OCI-LY1 (cell line): ENCODE data around the gene DYNLT4.

ENCODE experiments used
- H2AFZ ChIP-seq: fragments of 200-600 bp; sonication (generic), shearing (Covaris generic); 2 replicates; pipeline ENCODE4 v1.6.0; 2014; ENCODE audit warnings: antibody characterized with exemption, mild to moderate bottlenecking, low read length
- H3F3A ChIP-seq: fragments of 200-600 bp; sonication (generic), shearing (Covaris generic); 2 replicates; pipeline ENCODE4 v1.6.0; 2014; ENCODE audit warnings: mild to moderate bottlenecking, antibody characterized with exemption, low read length, moderate library complexity; ENCODE audit not compliant: insufficient read depth
- H3K27ac ChIP-seq: fragments of 200-600 bp; sonication (generic); 2 replicates; pipeline ENCODE4 v1.5.1; 2014; ENCODE audit warnings: low read length, mixed run types, mild to moderate bottlenecking, low read depth; ENCODE audit not compliant: poor library complexity, severe bottlenecking
- H3K27me3 ChIP-seq: fragments of 200-600 bp; sonication (generic); 2 replicates; pipeline ENCODE4 v1.6.0; 2014; ENCODE audit warnings: antibody characterized with exemption, mild to moderate bottlenecking, low read length, moderate library complexity; ENCODE audit not compliant: insufficient read depth
- H3K36me3 ChIP-seq: fragments of 200-600 bp; sonication (generic); 2 replicates; pipeline ENCODE4 v1.6.1; 2014; ENCODE audit warnings: mild to moderate bottlenecking, antibody characterized with exemption, low read length, moderate library complexity, mixed read lengths; ENCODE audit not compliant: insufficient read depth
- H3K4me1 ChIP-seq: fragments of 200-600 bp; sonication (generic); 2 replicates; pipeline ENCODE4 v1.5.1; 2014; ENCODE audit warnings: mild to moderate bottlenecking, low read length, moderate library complexity; ENCODE audit not compliant: insufficient read depth, severe bottlenecking
- H3K4me2 ChIP-seq: fragments of 200-600 bp; sonication (generic), shearing (Covaris generic); 2 replicates; pipeline ENCODE4 v1.6.1; 2014; ENCODE audit warnings: low read length
- H3K4me3 ChIP-seq: fragments of 200-600 bp; sonication (generic); 2 replicates; pipeline ENCODE4 v1.5.1; 2014; ENCODE audit warnings: low read length, low read depth, mild to moderate bottlenecking, mixed read lengths; ENCODE audit not compliant: poor library complexity, severe bottlenecking
- H3K79me2 ChIP-seq: fragments of 200-600 bp; shearing (Covaris generic); 2 replicates; pipeline ENCODE4 v1.6.1; 2016; ENCODE audit warnings: mixed run types, low read length, mixed read lengths; ENCODE audit not compliant: insufficient read depth
- H3K9ac ChIP-seq: fragments of 200-600 bp; sonication (generic), shearing (Covaris generic); 2 replicates; pipeline ENCODE4 v1.6.1; 2014; ENCODE audit warnings: mild to moderate bottlenecking, low read length, mixed read lengths
- H3K9me2 ChIP-seq: fragments of 200-600 bp; sonication (generic), shearing (Covaris generic); 2 replicates; pipeline ENCODE4 v1.6.1; 2014; ENCODE audit warnings: low read depth, mild to moderate bottlenecking, low read length, mixed read lengths
- H3K9me3 ChIP-seq: fragments of 200-600 bp; shearing (Covaris generic); 2 replicates; pipeline ENCODE4 v1.6.1; 2014; ENCODE audit warnings: low read length, mixed read lengths
- H4K20me1 ChIP-seq: fragments of 200-600 bp; sonication (generic), shearing (Covaris generic); 2 replicates; pipeline ENCODE4 v1.6.0; 2016; ENCODE audit warnings: mild to moderate bottlenecking, low read length; ENCODE audit not compliant: insufficient read depth
- EZH2 ChIP-seq: fragments of 200-600 bp; sonication (generic), shearing (Covaris generic); IDR thresholded peaks from 2 replicates; pipeline ENCODE4 v1.8.0; 2017; ENCODE audit warnings: borderline replicate concordance, mixed run types, mild to moderate bottlenecking, antibody characterized with exemption, low read length, moderate library complexity, mixed read lengths
- TF ChIP-seq, protein P1 (sequence below): fragments of 200-600 bp; sonication (generic), shearing (Covaris generic); IDR thresholded peaks from 2 replicates; pipeline ENCODE4 v1.5.1; 2017; ENCODE audit warnings: mild to moderate bottlenecking, antibody characterized with exemption, low read length, moderate library complexity, mixed read lengths

The DYNLT4 gene

DNA sequence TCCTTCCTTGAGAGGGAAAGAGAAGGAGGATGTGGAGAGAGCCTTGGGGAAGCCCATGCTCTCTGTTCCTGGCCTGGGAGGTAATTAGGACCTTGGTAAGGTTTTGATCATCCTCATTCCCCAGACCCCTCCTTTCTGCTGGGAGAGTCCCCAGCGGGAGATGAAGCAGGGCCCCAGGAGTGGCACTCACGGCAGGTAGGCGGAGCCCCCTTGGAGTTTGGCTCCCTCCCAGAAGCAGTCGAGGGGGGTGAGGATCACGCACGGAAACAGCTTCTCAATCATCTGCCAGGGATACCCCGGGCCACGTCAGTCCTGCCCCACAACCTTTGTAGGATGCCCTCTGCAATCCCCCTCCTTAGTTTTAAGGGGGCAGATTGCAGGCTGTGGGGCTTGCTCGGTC lies 24.4 kb upstream of the DYNLT4 start:
- Histone ChIP-seq H4K20me1 (no peaks in the 10 kb centered on the region), H3K4me3 (no peak overlapping the region), H3K27me3 (peaks cover 5% of the 10 kb centered on the region; the same call in 1 of the 2 replicates), H2AFZ (no peak overlapping the region), H3K9me3 (no peaks in the 10 kb centered on the region), H3K4me2 (no peak overlapping the region), H3K79me2 (no peaks in the 10 kb centered on the region), H3F3A (no peaks in the 10 kb centered on the region), H3K9me2 (no peaks in the 10 kb centered on the region), H3K36me3 (no peaks in the 10 kb centered on the region; the same call in 1 of the 2 replicates), H3K9ac (no peak overlapping the region), H3K4me1 (peaks cover 15% of the 10 kb centered on the region), H3K27ac (no peak overlapping the region)
- no peak for TF ChIP-seq EZH2

DNA sequence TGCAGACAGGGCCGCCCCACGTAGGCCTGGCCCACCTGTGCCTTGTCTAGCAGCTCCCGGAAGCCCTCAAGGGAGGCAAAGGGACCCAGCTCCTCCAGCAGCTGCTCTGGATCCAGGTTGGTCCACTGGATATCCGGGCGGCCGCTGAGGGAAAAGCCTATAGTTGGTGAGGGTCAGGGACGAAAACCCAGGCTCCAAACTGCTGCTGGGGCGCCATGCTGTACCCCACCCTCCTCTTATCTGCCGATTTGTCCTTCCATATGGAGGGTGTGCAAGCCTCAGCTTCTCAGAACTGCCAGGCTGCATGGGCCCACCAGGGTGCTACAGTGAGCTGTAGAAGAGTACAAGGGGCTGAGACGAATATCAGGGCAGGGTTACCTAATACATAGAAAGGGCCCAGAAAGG lies 23.8 kb upstream of the DYNLT4 start:
- Histone ChIP-seq H3K27me3 (peaks cover 10% of the 10 kb centered on the region; the same call in 1 of the 2 replicates), H3K79me2 (no peaks in the 10 kb centered on the region), H3K9me3 (no peaks in the 10 kb centered on the region), H2AFZ (no peak overlapping the region), H3K36me3 (no peaks in the 10 kb centered on the region; the same call in 1 of the 2 replicates), H3K9me2 (no peaks in the 10 kb centered on the region), H3K9ac (no peak overlapping the region), H3K27ac (no peak overlapping the region), H3K4me3 (no peak overlapping the region), H3K4me1 (peaks cover 12% of the 10 kb centered on the region), H4K20me1 (no peaks in the 10 kb centered on the region), H3F3A (no peaks in the 10 kb centered on the region), H3K4me2 (no peak overlapping the region)
- TF ChIP-seq, protein P1, sequence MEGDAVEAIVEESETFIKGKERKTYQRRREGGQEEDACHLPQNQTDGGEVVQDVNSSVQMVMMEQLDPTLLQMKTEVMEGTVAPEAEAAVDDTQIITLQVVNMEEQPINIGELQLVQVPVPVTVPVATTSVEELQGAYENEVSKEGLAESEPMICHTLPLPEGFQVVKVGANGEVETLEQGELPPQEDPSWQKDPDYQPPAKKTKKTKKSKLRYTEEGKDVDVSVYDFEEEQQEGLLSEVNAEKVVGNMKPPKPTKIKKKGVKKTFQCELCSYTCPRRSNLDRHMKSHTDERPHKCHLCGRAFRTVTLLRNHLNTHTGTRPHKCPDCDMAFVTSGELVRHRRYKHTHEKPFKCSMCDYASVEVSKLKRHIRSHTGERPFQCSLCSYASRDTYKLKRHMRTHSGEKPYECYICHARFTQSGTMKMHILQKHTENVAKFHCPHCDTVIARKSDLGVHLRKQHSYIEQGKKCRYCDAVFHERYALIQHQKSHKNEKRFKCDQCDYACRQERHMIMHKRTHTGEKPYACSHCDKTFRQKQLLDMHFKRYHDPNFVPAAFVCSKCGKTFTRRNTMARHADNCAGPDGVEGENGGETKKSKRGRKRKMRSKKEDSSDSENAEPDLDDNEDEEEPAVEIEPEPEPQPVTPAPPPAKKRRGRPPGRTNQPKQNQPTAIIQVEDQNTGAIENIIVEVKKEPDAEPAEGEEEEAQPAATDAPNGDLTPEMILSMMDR = 0 out of 2 replicates have a peak, but pooled peaks have one; percentile 9
- no peak for TF ChIP-seq EZH2

- no peaks in the 10 kb centered on the region for H3F3A ChIP-seq
- no peaks in the 10 kb centered on the region; the same call in 1 of the 2 replicates for H3K36me3 ChIP-seq
- no peaks in the 10 kb centered on the region for H4K20me1 ChIP-seq
- no peak overlapping the region for H2AFZ ChIP-seq
- H3K27me3 ChIP-seq = peaks cover 10% of the 10 kb centered on the region; the same call in 1 of the 2 replicates
- H3K79me2 ChIP-seq = no peaks in the 10 kb centered on the region
- H3K9me2 ChIP-seq = no peaks in the 10 kb centered on the region
- TF ChIP-seq EZH2 = no peak
- TF ChIP-seq, protein P1 = no peak
- no peak overlapping the region for H3K4me2 ChIP-seq
- H3K27ac ChIP-seq = no peak overlapping the region
- H3K9me3 ChIP-seq = no peaks in the 10 kb centered on the region
- peaks cover 8% of the 10 kb centered on the region for H3K4me1 ChIP-seq
- no peak overlapping the region for H3K9ac ChIP-seq
- no peak overlapping the region for H3K4me3 ChIP-seq
Measured at GRCh38 chr1:44829506-44830384, 22.6 kb upstream of the DYNLT4 start.
